Subcutaneous abdominal adipose tissue (tissue), 5 donors: ENCODE results near the gene OVCH2.
"Not testable (repeated sequence)": the region's sequence is repeated elsewhere in the genome, so short reads cannot be mapped to it uniquely, and the experiment has no call there.

Experiments used
- H3K27ac ChIP-seq: one replicate; pipeline ENCODE4 v1.7.0; 2013; ENCODE audit warnings: low read depth, mild to moderate bottlenecking, inconsistent platforms, low read length, moderate library complexity
- H3K27me3 ChIP-seq, 5 donors: one replicate each; pipeline ENCODE4 v1.7.0; 2013; ENCODE audit warnings: low read length in 5 of 5, inconsistent platforms in 1 of 5; ENCODE audit not compliant: control insufficient read depth in 5 of 5, insufficient read depth in 4 of 5
- H3K36me3 ChIP-seq, 5 donors: one replicate each; pipeline ENCODE4 v1.7.0; 2013; ENCODE audit warnings: low read length in 5 of 5; ENCODE audit not compliant: control insufficient read depth in 5 of 5, insufficient read depth in 5 of 5
- H3K4me1 ChIP-seq, 5 donors: one replicate each; pipeline ENCODE4 v1.7.0; 2013; ENCODE audit warnings: low read length in 5 of 5, mild to moderate bottlenecking in 3 of 5, moderate library complexity in 1 of 5; ENCODE audit not compliant: control insufficient read depth in 5 of 5, insufficient read depth in 5 of 5
- H3K4me3 ChIP-seq, 5 donors: one replicate each; pipeline ENCODE4 v1.7.0; 2013; ENCODE audit warnings: low read length in 5 of 5, low read depth in 1 of 5
- H3K9ac ChIP-seq, 5 donors: one replicate each; pipeline ENCODE4 v1.7.0; 2013; ENCODE audit warnings: low read length in 5 of 5, mild to moderate bottlenecking in 4 of 5, moderate library complexity in 3 of 5
- H3K9me3 ChIP-seq, 5 donors: one replicate each; pipeline ENCODE4 v1.7.0; 2013; ENCODE audit warnings: low read length in 5 of 5; ENCODE audit not compliant: control insufficient read depth in 5 of 5
- donor health status: healthy.
- donor health status: healthy.
- donor health status: healthy.
- donor health status: healthy.
- donor health status: healthy.

OVCH2 gene

GRCh38 chr11:7665473-7666291 is 40.6 kb downstream of the OVCH2 start:
- peaks cover 0 to 22% (median 6%) of the 10 kb centered on the region in 5 donors for H3K36me3 ChIP-seq
- H3K9me3 ChIP-seq = no peaks in the 10 kb centered on the region
- no peaks in the 10 kb centered on the region for H3K27me3 ChIP-seq
- peaks cover 0 to 12% (median 8%) of the 10 kb centered on the region in 5 donors for H3K4me1 ChIP-seq
- no peak overlapping the region for H3K9ac ChIP-seq
- no peak overlapping the region for H3K27ac ChIP-seq
- H3K4me3 ChIP-seq = no peak overlapping the region

GRCh38 chr11:7664867-7665266 is 41.4 kb downstream of the OVCH2 start:
- Histone ChIP-seq H3K4me1 (peaks cover 0 to 12% (median 8%) of the 10 kb centered on the region in 5 donors), H3K27me3 (no peaks in the 10 kb centered on the region), H3K9ac (no peak overlapping the region), H3K27ac (no peak overlapping the region), H3K4me3 (no peak overlapping the region), H3K9me3 (no peaks in the 10 kb centered on the region), H3K36me3 (peaks cover 0 to 22% (median 6%) of the 10 kb centered on the region in 5 donors)

DNA sequence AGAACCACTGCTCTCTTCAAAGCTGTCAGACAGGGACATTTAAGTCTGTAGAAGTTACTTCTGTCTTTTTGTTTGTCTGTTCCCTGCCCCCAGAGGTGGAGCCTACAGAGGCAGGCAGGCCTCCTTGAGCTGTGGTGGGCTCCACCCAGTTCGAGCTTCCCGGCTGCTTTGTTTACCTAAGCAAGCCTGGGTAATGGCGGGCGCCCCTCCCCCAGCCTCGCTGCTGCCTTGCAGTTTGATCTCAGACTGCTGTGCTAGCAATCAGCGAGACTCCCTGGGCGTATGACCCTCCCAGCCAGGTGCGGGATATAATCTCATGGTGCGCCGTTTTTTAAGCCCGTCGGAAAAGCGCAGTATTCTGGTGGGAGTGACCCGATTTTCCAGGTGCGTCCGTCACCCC is 42.7 kb downstream of the OVCH2 start:
- H3K9ac ChIP-seq, H3K27me3 ChIP-seq, H3K9me3 ChIP-seq, H3K27ac ChIP-seq, H3K4me1 ChIP-seq, H3K4me3 ChIP-seq: not testable (repeated sequence)
- peaks cover 0 to 22% (median 6%) of the 10 kb centered on the region in 5 donors for H3K36me3 ChIP-seq

- Histone ChIP-seq H3K4me1 (no peaks in the 10 kb centered on the region), H3K9me3 (no peaks in the 10 kb centered on the region), H3K27me3 (no peaks in the 10 kb centered on the region), H3K4me3 (no peak overlapping the region), H3K9ac (no peak overlapping the region), H3K27ac (no peak overlapping the region), H3K36me3 (peaks cover 0 to 42% (median 37%) of the 10 kb centered on the region in 5 donors)
Measured at GRCh38 chr11:7657306-7658025, 48.8 kb downstream of the OVCH2 start.

GRCh38 chr11:7656704-7657103 is 49.6 kb downstream of the OVCH2 start:
- no peak overlapping the region for H3K27ac ChIP-seq
- no peaks in the 10 kb centered on the region for H3K4me1 ChIP-seq
- peaks cover 0 to 50% (median 44%) of the 10 kb centered on the region in 5 donors for H3K36me3 ChIP-seq
- no peaks in the 10 kb centered on the region for H3K27me3 ChIP-seq
- no peak overlapping the region for H3K9ac ChIP-seq
- no peak overlapping the region for H3K4me3 ChIP-seq
- H3K9me3 ChIP-seq = no peaks in the 10 kb centered on the region

- no peak overlapping the region for H3K9ac ChIP-seq
- H3K27ac ChIP-seq = no peak overlapping the region
- H3K27me3 ChIP-seq = no peaks in the 10 kb centered on the region
- H3K4me1 ChIP-seq = no peaks in the 10 kb centered on the region
- H3K4me3 ChIP-seq = no peak overlapping the region
- H3K36me3 ChIP-seq = peaks cover 0 to 61% (median 55%) of the 10 kb centered on the region in 5 donors
- no peaks in the 10 kb centered on the region for H3K9me3 ChIP-seq
Measured at GRCh38 chr11:7655253-7656217, 50.7 kb downstream of the OVCH2 start.

- Histone ChIP-seq H3K9ac (no peak overlapping the region), H3K9me3 (no peaks in the 10 kb centered on the region), H3K4me3 (no peak overlapping the region), H3K27ac (no peak overlapping the region), H3K36me3 (peaks cover 8 to 74% (median 68%) of the 10 kb centered on the region in 5 donors), H3K27me3 (no peaks in the 10 kb centered on the region), H3K4me1 (no peaks in the 10 kb centered on the region)
Measured at GRCh38 chr11:7654195-7654705, 52.0 kb downstream of the OVCH2 start.

DNA sequence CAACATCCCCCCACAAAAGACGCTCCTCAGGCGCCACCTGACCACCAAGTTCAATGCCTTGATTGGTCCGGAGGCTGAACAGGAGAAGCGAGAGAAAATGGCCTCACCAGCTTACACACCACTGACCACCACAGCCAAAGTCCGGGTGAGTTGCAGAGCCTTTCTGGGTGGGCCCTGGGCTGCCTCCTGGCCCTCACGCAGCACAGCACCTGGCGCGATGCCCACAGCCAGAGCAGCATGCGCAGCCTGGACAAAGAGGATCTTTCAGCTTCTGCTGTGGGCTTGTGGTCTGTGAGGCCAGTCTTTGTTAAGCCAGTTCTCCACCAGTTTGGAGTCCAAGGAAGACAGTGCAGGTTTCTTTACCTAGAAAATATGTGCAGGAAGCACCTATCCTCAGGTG is 54.6 kb downstream of the OVCH2 start:
- H3K9me3 ChIP-seq = no peaks in the 10 kb centered on the region
- peaks cover 15 to 81% (median 78%) of the 10 kb centered on the region in 5 donors for H3K36me3 ChIP-seq
- H3K27me3 ChIP-seq = no peaks in the 10 kb centered on the region
- H3K4me1 ChIP-seq = no peaks in the 10 kb centered on the region
- no peak overlapping the region for H3K27ac ChIP-seq
- H3K9ac ChIP-seq = no peak overlapping the region
- no peak overlapping the region for H3K4me3 ChIP-seq

DNA sequence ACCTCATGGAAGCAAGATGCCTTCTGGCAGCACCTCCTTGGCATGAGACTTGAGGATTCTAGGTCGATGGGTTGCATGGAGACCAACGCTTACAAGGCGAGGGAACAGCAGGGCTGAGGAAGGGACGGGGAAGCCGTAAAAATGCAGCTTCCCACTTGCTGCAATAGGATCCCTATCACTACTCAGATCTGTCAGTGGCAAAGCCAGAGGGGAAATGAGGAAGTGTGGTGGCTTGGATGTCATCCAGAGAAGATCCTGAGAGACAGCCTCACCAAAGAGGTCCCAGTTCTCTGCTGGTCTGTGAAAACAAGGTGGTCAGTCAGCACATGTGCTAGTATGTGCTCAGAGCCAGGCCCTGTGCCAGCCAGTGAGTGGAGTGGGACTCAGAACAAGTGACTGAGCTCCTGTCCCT is 55.1 kb downstream of the OVCH2 start:
- Histone ChIP-seq H3K9ac (no peak overlapping the region), H3K4me1 (no peaks in the 10 kb centered on the region), H3K4me3 (no peak overlapping the region), H3K36me3 (peaks cover 15 to 80% (median 78%) of the 10 kb centered on the region in 5 donors), H3K27ac (no peak overlapping the region), H3K9me3 (no peaks in the 10 kb centered on the region), H3K27me3 (no peaks in the 10 kb centered on the region)
